ENCODE measurements around the gene SH3D21.

The SH3D21 gene

GRCh38 chr1:36330940-36331339, 24.8 kb downstream of the SH3D21 start:
- no peak for DNase-seq

- no peak for DNase-seq
These were observed 31.7 kb downstream of the SH3D21 start for GRCh38 chr1:36337830-36338229.

- DNase-seq, result no peak
These were observed 33.0 kb downstream of the SH3D21 start for GRCh38 chr1:36339215-36339614.

GRCh38 chr1:36339615-36340014, 33.4 kb downstream of the SH3D21 start:
- no peak for DNase-seq

- DNase-seq, result no peak
These were observed 35.6 kb downstream of the SH3D21 start for GRCh38 chr1:36341626-36342320.

GRCh38 chr1:36342426-36343185, 36.4 kb downstream of the SH3D21 start:
- peak in 2 of 4 experiments; percentile 37 to 65 for DNase-seq

- no peak for DNase-seq
These were observed 37.7 kb downstream of the SH3D21 start for GRCh38 chr1:36343651-36344394.

GRCh38 chr1:36344395-36344680, 38.2 kb downstream of the SH3D21 start:
- no peak for DNase-seq

GRCh38 chr1:36345353-36345752, 39.2 kb downstream of the SH3D21 start:
- no peak for DNase-seq

- DNase-seq, result no peak
These were observed 40.7 kb downstream of the SH3D21 start for GRCh38 chr1:36346741-36347370.

GRCh38 chr1:36349241-36349671, 43.1 kb downstream of the SH3D21 start:
- DNase-seq, result no peak

- DNase-seq, result no peak
These were observed 43.7 kb downstream of the SH3D21 start for GRCh38 chr1:36349839-36350238.

GRCh38 chr1:36350659-36351226, 44.6 kb downstream of the SH3D21 start:
- peak in 2 of 4 experiments; percentile 22 to 30 for DNase-seq

GRCh38 chr1:36351227-36351977, 45.2 kb downstream of the SH3D21 start:
- DNase-seq, result no peak

GRCh38 chr1:36352125-36352909, 46.1 kb downstream of the SH3D21 start:
- no peak for DNase-seq

- no peak for DNase-seq
These were observed 47.0 kb downstream of the SH3D21 start for GRCh38 chr1:36352910-36353878.

- DNase-seq, result no peak
These were observed 48.3 kb downstream of the SH3D21 start for GRCh38 chr1:36354486-36354885.

GRCh38 chr1:36355811-36356210, 49.6 kb downstream of the SH3D21 start:
- no peak for DNase-seq

- no peak for DNase-seq
These were observed 52.4 kb downstream of the SH3D21 start for GRCh38 chr1:36358514-36359084.

GRCh38 chr1:36359383-36359782, 53.2 kb downstream of the SH3D21 start:
- no peak for DNase-seq
